GF-D8 (cell line): Measurements from ENCODE around the gene PRKCZ.

ENCODE experiments used
- DNase-seq: peaks from one replicate; lab custom pipeline; 2025; lab: John Stamatoyannopoulos, UW

The PRKCZ gene

DNA sequence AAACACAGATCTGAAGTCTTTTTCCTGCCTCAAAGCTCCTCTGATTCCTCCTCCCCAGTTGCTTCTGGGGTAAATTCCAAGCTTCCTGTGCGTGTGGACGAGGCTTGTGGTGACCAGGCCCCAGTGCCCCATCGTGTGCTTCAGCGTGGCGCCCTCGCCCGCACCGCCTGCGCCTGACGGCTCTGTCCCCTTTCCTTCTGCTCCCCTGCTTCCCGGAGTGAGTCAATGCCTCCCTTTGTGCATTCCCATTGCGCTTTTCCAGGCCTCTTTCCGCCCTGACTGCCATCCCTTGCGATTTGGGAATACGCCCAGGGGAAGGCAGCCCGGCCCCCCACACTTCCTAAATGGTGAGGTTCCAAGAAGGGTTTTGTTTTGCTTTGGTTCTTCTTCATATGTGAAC is 108.1 kb downstream of the PRKCZ start:
- no peak for DNase-seq

DNA sequence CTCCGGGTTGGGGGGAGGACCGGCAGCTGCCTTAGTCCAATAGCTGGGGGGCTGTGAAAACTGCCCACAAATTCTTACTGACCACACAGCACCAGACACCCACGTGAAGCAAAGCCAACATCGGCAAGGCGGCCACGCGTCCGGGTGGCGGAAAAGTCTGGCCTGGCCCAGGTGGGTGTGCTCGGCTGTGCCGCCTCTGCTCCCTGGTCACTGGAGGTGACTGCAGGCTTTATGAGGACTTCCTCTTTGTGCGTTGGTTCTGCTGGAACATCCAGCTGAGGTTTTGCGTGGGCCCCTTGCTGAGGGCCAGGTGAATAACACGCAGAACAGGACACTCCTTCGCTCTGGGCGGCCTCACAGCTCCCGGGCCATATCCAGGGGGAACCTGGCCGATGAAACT is 108.9 kb downstream of the PRKCZ start:
- no peak for DNase-seq

DNA sequence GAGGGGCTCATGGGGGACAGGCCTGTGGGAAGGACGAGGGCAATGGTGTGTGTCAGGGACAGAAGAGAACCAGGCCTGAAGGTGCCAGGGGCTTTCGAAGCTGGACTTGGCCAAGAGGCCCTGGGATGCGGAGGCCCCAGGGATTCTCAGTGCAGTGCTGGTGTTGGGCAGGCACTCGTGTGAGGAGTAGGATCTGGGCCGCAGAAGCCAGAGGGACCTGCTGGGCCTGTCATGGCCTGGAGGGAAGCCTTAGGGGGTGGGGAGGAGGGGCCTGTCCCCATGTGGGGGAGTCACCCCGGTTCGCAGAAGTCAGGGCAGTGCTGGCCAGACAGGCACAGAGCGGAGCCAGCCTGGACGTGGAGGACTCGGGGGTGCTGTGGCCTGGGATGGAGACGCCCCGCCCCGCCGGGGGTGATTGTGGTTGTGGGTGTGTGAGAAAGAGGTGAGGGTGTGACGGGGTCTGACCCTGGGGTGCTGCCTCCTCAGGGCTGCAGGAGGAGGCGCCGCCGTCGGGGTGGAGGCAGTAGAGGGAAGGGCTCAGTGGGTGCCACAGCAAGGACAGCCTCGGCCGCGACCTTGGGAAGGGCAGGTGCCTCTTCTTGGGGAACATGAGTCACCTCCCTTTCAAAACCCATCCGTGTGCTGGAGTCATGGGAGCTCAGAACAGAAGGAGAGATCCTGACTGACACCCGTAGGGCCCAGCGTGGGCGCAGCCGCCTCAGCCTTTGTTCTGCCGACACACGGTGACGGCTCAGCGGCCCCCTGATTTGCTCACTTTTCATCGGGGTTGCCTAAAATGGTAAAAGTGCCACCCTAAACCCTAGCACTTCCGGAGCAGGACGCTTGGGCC is 110.5 kb downstream of the PRKCZ start:
- DNase-seq, result no peak

DNA sequence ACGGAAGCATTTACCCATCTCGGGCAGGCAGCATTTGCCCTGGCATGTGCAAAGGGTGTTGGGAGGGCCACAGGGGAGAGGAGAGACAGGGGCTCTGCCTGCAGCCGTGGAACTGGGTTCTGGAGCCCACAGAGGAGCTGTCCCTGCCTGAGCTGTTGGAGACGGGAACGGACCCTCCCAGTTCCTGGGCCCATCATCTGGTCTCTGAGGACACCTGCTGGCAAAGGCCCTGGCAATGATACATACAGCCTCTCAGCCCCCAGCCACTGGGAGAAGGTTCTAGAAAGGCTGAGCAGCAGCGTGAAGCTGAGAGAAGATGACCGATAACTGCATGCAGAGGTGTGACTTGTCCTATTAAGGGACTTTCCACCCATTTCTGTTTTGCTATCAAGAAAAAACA is 113.0 kb downstream of the PRKCZ start:
- no peak for DNase-seq

DNA sequence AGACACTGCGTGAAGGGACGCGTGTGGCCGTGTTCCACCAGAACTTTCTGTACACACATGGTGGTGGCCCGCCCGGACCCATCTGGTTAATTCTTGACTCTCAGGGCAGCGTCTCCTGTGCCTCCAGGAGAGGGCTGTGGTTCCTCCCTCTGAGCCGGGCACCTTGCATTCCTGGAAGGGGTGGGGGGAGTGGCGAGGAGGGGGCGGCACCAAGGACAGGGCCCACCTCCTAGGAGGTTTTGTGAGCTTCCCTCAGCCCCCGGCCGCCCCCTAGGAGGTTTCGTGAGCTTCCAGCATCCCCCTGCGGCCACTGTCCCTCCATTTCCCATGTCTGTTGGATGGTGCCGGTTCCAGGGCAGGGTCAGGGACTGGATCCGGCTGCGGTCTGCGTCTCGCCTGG is 115.4 kb downstream of the PRKCZ start:
- DNase-seq, result no peak

DNA sequence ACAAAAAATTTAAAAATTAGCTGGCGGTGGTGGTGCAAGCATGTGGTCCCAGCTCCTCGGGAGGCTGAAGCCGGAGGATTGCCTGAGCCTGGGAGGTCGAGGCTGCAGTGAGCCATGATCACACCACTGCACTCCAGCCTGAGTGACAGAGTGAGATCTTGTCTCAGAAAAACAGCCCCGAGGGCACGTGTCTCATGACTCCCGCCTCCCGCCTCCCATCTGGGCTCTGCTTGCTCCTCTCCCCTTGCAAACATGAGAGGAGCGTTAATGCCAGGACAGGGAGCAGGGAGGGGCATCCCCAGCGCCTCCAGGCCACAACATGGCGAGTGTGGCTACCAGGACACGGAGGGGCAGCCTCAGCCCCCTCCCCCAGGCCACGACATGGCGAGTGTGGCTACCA is 116.0 kb downstream of the PRKCZ start:
- DNase-seq, result no peak

DNA sequence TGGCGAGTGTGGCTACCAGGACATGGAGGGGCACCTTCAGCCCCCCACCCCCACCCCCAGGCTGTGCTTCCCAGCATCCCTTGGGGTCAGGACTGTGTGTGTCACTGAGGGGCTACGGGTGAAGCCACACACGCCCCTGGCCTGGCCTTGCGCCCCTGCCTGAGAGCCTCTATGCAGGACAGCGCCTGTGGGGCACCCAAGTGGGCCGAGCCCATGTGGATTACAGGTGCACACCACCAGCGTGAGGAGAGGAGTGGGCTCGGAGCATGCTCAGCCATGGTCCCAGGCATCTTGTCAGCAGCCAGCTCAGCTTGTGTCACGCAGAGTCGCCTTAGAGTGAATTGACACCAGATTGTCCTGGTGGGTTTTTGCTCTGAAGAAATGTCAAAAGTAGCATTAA is 116.5 kb downstream of the PRKCZ start:
- no peak for DNase-seq

DNA sequence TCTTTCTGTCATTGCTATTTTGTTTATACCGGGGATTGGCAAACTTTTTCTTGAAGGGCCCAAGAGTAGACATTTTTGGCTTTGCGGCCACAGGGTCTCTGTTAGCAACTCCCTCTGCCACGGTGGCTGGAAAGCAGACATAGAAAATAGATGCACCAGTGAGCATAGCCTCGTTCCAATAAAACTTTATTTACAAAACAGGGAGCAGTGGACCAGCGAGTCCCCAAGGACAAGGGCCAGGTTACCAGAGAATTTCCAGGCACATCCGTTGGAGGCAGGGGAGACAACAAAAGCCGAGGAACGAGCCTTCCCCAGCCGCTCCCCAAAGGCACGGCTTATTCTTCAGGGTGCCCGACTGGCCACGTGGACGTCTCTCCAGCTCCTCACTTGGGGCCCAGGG is 117.9 kb downstream of the PRKCZ start:
- DNase-seq, result no peak

DNA sequence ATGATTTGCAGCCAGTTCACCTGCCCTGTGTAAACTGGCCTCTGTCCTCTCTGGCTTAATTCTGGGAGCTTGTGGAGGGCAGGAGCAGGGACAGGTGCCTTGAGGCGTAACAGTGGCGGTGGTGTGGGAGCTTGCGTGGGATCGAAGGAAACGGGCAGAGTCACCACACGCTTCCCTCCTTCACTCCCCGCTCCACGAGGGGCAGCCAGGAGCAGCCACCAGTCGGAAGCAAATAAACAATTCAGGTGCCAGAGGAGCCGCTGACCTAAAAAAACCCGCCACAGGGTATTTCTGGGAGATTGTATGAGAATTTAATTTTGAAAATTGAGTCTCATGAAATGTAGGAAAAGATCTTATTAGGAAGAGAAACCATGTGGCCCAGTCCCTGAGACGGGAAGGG is 118.3 kb downstream of the PRKCZ start:
- DNase-seq, result no peak

DNA sequence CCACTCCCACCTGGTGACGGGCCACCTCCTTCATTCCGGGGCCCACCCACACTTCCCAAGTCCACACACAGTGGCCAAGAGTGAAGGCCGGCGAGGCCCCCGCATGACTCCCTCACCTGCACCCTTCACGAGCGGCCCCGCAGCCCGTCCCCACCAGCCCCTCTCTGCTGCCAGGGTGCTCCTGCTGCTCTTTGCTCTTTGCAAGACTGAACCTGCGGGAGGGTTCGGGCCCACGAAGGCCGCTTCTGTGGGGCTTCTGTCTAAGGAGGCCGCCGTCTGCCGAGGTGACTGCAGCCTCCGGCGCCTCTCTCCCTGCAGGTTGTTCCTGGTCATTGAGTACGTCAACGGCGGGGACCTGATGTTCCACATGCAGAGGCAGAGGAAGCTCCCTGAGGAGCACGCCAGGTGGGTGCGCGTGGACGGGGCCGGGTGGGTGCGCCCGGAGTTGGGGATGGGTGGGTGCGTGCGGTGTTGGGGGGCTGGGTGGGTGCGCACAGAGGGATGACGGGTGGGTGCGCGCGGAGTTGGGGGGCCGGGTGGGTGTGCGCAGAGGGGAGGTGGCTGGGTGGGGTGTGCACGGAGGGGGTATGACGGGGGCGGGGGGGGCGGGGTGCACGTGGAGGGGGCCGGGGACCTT is 119.1 kb downstream of the PRKCZ start:
- DNase-seq, result no peak

DNA sequence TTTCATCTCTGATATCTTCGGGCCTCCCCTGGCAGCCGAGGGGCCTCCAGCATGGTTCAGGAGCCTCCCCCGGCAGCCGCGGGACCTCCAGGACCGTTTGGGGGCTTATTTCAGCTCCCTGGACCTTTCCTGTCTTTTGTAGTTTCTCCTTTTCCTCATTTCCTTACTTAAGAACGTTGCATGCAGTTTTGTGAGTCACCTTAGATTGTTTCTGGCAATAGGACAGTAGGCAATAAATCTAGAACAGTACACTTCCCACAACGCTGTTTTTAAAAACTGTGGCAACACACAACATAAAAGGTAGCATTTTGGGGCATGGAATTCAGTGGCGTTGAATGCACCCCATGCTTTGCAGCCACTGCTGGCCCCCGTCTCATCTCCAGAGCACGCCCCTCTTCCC is 120.0 kb downstream of the PRKCZ start:
- no peak for DNase-seq

DNA sequence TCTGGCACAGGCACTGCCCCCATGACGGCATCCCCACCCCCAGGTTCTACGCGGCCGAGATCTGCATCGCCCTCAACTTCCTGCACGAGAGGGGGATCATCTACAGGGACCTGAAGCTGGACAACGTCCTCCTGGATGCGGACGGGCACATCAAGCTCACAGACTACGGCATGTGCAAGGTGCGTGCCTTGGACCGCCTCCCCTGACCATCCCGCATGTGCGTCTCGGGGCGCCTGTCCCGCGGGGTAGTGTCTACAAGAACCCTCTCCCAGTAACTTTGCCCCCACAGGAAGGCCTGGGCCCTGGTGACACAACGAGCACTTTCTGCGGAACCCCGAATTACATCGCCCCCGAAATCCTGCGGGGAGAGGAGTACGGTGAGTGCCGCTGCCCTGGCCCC is 121.8 kb downstream of the PRKCZ start:
- no peak for DNase-seq

DNA sequence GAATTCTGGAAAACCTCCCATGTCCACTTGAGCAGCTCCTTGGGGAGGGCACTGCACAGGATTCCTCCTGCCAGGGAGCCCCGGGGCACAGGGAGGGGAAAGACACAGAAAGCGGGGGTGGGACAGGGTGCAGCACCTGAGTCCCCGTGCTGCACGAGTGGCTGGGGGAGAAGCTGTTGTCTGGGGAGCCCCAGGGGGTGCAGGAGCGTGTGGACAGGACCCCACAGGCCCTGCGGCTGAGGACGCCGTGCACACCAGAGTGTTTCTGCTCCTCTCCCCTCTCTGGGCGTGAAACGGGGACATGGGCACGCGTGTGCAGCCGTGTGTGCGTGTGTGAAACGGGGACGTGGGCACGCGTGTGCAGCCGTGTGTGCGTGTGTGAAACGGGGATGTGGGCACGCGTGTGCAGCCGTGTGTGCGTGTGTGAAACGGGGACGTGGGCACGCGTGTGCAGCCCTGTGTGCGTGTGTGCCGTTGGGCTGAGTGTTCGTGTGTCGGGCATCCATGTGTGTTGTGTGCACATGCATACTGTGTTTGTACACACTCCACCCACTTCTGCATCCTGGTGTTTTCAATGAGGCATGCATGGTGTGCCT is 122.4 kb downstream of the PRKCZ start:
- DNase-seq, result no peak

DNA sequence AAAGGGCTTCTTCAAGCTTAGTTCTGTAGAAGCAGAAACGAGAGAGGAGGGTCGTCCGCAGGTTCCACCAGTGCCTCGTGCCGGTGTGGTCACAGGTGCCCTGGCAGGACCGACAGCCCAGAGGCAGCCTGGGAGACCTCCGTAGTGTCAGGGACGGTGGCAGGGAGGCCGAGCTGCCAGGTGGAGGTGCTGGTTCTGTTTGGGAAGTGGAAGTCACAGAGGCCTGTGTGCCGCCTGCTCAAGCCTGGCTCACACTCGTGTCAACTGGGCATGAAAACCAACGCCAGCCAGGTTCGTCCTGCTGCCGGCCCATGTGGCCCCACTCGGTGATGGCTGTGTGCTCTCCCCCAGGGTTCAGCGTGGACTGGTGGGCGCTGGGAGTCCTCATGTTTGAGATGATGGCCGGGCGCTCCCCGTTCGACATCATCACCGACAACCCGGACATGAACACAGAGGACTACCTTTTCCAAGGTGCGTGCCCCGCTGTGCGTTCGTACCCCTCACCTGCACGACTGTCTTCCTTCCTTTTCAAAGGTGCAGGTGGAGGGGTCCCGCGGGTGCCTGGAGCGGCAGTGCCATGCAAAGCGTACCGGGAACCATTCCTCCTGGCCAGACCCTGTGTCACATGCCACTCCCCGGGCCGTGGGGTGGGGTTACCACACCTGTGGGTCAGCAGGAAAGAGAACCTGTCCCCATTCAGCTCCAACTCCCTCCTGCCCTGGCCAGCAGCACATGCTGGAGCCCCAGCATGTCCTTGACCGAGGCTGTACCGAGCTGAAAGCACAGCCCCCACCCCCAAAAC is 123.5 kb downstream of the PRKCZ start:
- no peak for DNase-seq

DNA sequence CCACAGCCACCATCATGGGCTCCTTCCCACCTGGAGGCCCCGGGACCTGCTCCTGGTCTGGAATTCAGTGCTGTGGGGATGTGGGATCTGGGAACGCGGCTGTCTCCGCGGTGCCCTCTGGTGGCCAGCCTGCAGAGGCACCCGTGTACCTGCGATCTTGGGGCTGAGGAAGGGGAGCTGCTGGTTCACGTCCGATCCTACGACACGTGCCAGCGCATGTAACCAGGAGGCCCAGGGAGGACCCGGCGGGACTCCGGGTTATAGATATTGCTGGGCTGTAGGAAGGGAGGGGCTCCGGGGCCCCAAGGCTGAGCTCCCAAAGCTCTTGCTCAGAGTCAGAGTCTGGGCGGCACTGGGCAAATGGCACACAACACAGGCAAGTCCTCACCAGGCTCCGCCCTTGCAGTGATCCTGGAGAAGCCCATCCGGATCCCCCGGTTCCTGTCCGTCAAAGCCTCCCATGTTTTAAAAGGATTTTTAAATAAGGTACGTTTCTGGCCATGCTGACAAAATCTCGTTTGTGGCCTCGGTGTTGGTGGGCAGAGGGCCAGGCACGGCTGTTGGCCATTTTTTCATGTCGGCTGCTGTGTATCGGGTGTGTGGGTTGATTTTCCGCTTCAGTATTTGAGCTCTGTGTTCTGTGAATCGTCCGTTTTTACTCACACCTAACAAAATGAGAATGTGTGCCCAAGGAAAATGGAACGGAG is 124.3 kb downstream of the PRKCZ start:
- peak; percentile 26 for DNase-seq

DNA sequence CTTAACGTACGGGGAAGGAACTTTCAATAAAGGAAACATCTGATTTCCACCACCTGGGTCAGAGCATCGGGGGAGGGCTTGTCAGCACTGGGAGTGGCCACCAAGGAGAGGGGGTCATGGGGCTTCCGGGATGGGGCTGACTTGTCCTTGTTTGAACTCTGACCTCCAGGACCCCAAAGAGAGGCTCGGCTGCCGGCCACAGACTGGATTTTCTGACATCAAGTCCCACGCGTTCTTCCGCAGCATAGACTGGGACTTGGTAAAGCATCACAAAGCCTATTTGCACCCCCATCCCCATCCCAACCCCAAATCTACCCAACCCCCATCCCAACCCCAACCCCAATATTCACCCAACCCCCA is 124.8 kb downstream of the PRKCZ start:
- no peak for DNase-seq

DNA sequence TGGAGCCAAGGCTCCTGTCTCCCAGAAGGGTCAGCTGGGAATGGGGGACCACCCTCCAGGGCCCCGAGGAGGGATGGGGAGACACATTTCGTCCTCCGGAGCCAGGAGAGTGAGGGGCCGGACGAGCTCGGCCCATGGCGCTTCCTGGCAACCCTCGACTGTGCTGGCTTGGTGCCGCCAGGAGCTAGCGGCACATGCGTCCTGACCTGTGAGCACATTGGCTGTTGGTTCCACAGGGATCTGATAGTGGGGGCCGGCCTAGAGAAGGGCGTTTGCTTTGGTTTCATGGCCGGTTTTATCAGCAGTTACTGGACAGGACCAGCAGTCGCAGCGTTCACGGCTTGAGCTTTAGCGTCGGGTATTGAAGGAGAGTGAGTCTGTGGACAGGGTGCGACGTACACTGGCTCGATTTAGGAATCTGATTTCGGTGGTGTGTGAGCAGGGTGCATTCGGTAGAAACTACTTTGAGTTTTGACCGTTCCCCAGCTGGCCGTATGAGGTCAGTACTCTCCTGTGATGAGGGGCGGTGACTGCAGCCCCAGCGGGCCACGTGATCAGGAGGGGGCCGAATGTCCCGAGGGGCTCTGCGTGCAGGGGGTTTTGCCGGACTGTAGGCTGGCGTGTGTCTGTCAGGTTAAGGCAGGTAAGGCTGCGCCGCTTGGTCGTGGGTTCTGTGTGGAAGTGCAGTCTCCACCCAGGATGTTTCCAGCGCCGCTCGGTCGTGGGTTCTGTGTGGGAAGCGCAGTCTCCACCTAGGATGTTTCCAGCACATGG is 125.7 kb downstream of the PRKCZ start:
- no peak for DNase-seq

DNA sequence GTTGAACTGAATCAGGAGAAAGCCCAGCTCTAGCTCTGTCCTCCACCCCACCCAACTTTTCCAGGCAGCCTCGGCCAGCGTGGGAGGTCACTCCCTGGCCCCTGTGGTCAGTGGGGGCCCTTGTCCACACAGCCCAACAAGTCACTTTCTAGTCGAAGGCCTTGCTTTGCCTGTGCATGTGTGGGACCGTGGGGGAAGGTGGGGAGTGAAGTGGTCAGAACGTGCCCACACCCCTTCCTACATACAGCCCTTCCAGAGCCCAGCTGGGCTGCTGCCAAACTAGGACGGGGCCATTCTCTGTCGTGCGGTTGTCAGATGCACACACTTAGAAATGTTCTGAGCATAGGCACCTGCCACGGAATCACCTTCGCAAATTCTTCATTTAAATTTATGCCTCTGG is 126.4 kb downstream of the PRKCZ start:
- no peak for DNase-seq

DNA sequence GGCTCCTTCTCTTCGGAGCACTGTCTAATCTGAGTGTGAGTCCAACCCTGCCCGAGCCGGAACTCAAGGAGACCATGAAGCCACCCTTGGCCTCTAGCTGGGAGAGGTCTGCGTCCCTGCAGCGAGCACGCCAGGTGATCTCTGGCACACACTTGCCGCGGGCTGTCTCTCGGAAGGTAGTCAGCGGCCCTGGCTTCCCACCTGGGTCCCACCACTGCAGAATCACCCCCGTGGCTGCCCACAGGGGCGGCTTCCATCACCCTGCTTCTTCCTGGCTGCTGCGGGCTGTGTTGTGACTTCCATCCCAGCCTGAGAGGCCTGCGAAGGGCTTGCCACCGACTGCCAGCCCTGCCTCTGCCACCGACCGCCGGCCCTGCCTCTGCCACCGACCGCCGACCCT is 127.3 kb downstream of the PRKCZ start:
- no peak for DNase-seq

DNA sequence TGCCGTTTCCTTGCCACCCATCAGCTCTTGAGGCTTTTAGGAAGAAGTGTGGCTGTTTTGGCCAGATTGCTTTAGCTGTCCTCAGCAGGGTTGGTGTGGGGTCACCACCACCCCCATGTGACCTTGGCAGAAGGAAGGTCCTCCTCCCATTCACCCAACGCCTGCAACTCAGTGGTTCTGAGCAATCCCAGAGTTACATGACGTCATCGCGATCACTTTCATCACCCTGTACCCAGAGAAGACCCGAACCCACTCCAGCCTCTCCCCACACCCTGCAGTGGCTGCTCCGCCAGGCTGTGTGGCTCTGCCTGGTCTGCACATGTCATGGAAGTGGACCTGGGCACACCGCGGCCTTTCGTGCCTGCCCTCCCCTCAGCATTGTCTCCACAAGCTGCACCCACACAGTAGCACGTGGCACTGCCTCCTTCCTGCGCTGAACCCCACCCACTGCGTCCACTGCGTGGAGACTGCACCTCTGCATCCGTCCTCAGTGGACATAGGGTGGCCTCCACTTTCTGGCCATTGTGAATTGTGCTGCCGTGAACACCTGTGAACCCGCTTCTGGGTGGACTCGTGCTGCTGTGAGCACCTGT is 127.8 kb downstream of the PRKCZ start:
- DNase-seq, result no peak

DNA sequence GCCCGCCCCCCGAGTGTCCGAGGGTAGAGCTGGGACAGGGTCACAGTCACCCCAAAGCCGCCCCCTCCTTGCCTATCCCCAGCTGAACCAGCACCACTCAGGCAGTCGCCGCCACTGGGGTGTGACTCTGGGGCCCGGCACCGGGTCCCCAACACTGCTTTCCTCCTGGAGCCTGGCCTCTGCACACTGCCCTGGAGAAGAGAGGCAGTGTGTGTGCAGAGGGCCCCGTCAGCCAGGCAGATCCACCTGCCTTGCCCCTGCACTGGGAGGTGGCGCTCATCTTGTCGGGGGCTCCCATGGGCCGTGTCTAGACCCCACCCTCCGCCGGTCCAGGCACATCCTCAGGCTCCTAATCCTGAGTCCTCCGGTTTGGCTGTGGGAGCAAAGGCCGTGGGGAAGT is 128.7 kb downstream of the PRKCZ start:
- no peak for DNase-seq
